Body of pancreas (tissue), 4 donors: ENCODE data around the gene STRADA. TPM values are rescaled to one million over a fixed set of nuclear protein-coding genes. Genes with fewer than 3 reads are reported as not detected.

Source experiments
- ATAC-seq: fragments of 150-250 bp; one replicate; pipeline ENCODE4 v1.9.1; 2016
- DNase-seq, 4 donors: peaks; one replicate each; pipeline ENCODE4 v3.0.0-alpha.2; 2019
- H3K27ac ChIP-seq, 4 donors: fragments of 200-600 bp; sonication (generic); 1 replicate in 3 of 4; 2 replicates in 1 of 4; pipeline versions ENCODE4 v1.5.1 to v1.6.1; 2016 to 2019; ENCODE audit warnings: mild to moderate bottlenecking in 1 of 4, mixed read lengths in 1 of 4, moderate library complexity in 1 of 4
- H3K27me3 ChIP-seq, 2 donors: fragments of 200-600 bp; sonication (generic); one replicate each; pipeline ENCODE4 v1.6.0; 2016; ENCODE audit warnings: mild to moderate bottlenecking in 1 of 2
- H3K36me3 ChIP-seq, 2 donors: fragments of 200-600 bp; sonication (generic); replicated peaks in 1 of 2; 2 replicates each; pipeline ENCODE4 v1.5.1; 2016; ENCODE audit warnings: low read depth in 2 of 2; ENCODE audit not compliant: insufficient read depth in 1 of 2
- H3K4me1 ChIP-seq: fragments of 200-600 bp; sonication (generic); one replicate; pipeline ENCODE4 v1.6.0; 2016
- H3K4me3 ChIP-seq, 2 donors: fragments of 200-600 bp; sonication (generic); 1 replicate in 1 of 2; 2 replicates in 1 of 2; pipeline ENCODE4 v1.5.1; 2016 to 2019
- H3K9me3 ChIP-seq, 3 donors: fragments of 200-600 bp; sonication (generic); 1 replicate in 2 of 3; 2 replicates in 1 of 3; pipeline ENCODE4 v1.5.1; 2016
- POLR2A ChIP-seq, 3 donors: fragments of 450-650 bp; IDR thresholded peaks; one replicate each; pipeline ENCODE4 v1.6.1; 2016; ENCODE audit warnings: antibody characterized with exemption in 3 of 3, mild to moderate bottlenecking in 2 of 3
- WGBS, 2 donors: methylation state at CpG; one replicate each; pipeline ENCODE4 v1.1.5; 2017; 5-methylcytosine and 5-hydroxymethylcytosine counted together
- intact Hi-C: fragments of 100-400 bp; cut with DNase I; formaldehyde crosslinking; loops from one replicate; pipeline ENCODE4 v1.15.1; 2023
- total RNA-seq, 2 donors: library from RNA; depleted of rRNA; stranded (reverse); fragments of >200 nt; gene quantifications; one replicate each; pipeline ENCODE4 v1.1.0, GENCODE V29; 2016
- TF ChIP-seq, protein P1 (sequence below), 7 experiments: fragments of 450-650 bp in 4 of 7; fragments of 200-600 bp in 3 of 7; sonication (generic) in 3 of 7; IDR thresholded peaks; one replicate each; pipeline ENCODE4 v1.5.1; 2016 to 2019; ENCODE audit warnings: antibody characterized with exemption in 7 of 7

Gene STRADA, protein sequence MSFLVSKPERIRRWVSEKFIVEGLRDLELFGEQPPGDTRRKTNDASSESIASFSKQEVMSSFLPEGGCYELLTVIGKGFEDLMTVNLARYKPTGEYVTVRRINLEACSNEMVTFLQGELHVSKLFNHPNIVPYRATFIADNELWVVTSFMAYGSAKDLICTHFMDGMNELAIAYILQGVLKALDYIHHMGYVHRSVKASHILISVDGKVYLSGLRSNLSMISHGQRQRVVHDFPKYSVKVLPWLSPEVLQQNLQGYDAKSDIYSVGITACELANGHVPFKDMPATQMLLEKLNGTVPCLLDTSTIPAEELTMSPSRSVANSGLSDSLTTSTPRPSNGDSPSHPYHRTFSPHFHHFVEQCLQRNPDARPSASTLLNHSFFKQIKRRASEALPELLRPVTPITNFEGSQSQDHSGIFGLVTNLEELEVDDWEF
- 10 to 100 TPM; 25.4 to 26.7 TPM for total RNA-seq

DNA sequence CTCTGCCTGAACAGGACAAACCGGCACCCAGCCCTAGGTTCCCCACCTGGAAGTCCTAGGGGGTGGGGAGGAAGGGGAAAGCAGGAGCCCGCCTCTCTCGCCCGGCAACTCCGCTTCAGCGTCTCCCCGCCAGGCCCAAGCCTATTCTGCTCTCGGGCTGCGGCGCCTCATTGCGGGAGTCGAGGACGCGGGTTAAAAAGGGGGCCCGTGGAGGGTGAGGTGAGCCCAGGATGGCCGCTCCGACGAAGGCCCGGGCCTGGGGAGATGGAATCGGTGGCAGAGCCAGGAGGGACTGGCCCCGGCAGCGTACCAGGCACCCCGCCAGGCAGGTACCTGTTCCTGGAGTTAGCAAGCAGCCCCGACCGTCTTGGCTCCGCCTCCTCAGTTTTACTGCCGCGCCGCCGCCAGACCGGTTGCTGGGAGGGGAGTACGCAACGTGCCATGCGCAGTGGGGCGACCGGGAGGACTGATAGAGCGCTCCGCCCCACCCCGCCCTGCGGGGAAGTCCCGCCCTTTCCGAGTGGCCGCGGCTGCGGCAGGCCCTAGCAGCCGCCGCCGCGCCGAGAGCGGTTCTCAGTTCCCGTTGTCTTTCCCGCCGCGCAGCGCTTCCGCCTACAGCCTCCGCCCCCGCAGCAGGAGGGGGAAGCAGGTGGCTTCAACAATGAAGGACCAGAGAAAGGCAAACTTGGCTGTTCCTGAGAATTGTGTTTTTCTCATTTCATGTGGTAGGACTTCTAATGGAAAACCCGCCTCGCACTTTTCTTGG is at the start of gene STRADA:
Gene STRADA, minus strand, starts transcription at position 392 of the 766 bp plus-strand sequence. CDS start 13,430 bp downstream, outside the sequence.
- no peaks in the 10 kb centered on the region for H3K9me3 ChIP-seq
- WGBS, 2 donors, result 0% methylated on average over 5 to 55 of the region's 61 CpGs
- no peaks in the 10 kb centered on the region for H3K36me3 ChIP-seq
- peak; percentile 86 to 93 (median 91) for TF ChIP-seq POLR2A (IDR thresholded peaks at IDR 0.05)
- TF ChIP-seq, protein P1, sequence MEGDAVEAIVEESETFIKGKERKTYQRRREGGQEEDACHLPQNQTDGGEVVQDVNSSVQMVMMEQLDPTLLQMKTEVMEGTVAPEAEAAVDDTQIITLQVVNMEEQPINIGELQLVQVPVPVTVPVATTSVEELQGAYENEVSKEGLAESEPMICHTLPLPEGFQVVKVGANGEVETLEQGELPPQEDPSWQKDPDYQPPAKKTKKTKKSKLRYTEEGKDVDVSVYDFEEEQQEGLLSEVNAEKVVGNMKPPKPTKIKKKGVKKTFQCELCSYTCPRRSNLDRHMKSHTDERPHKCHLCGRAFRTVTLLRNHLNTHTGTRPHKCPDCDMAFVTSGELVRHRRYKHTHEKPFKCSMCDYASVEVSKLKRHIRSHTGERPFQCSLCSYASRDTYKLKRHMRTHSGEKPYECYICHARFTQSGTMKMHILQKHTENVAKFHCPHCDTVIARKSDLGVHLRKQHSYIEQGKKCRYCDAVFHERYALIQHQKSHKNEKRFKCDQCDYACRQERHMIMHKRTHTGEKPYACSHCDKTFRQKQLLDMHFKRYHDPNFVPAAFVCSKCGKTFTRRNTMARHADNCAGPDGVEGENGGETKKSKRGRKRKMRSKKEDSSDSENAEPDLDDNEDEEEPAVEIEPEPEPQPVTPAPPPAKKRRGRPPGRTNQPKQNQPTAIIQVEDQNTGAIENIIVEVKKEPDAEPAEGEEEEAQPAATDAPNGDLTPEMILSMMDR (IDR thresholded peaks at IDR 0.05), result no peak
- ATAC-seq, result peak; percentile 96
- peak within 1 kb of the TSS; percentile 67 for H3K4me3 ChIP-seq
- peaks cover 7% of the 10 kb centered on the region for H3K4me1 ChIP-seq
- DNase-seq, result peak; percentile 100
- intact Hi-C loops, result no loop called here
- H3K27ac ChIP-seq, result peak within 1 kb of the TSS; percentile 84 to 96 (median 93)
- no peaks in the 10 kb centered on the region for H3K27me3 ChIP-seq

DNA sequence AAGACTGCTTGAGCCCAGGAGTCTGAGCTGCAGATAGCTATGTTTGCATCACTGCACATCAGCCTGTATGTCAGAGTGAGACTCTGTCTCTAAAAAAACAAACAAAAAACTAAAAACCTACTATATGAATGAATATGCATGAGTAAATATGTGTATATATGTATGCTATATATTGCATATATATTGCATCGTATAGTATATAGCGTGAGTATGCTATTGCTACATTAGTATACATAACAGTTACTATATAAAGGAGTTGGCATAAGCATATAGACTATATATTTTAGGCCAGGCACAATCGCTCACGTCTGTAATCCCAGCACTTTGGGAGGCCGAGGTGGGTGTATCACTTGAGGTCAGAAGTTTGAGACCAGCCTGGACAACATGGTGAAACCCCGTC is 48.5 kb upstream of the STRADA start:
- Histone ChIP-seq H3K27ac (no peak overlapping the region), H3K36me3 (peaks cover 8 to 38% of the 10 kb centered on the region in 2 donors), H3K4me1 (no peaks in the 10 kb centered on the region), H3K4me3 (no peak overlapping the region), H3K27me3 (no peaks in the 10 kb centered on the region), H3K9me3 (no peaks in the 10 kb centered on the region)
- TF ChIP-seq, protein P1 (IDR thresholded peaks at IDR 0.05), result no peak
- no peak for TF ChIP-seq POLR2A (IDR thresholded peaks at IDR 0.05)
- no peak for DNase-seq
- intact Hi-C loops, result no loop called here
- ATAC-seq, result no peak
- WGBS, 2 donors, result 83 to 94% methylated on average over 6 of the region's 6 CpGs

DNA sequence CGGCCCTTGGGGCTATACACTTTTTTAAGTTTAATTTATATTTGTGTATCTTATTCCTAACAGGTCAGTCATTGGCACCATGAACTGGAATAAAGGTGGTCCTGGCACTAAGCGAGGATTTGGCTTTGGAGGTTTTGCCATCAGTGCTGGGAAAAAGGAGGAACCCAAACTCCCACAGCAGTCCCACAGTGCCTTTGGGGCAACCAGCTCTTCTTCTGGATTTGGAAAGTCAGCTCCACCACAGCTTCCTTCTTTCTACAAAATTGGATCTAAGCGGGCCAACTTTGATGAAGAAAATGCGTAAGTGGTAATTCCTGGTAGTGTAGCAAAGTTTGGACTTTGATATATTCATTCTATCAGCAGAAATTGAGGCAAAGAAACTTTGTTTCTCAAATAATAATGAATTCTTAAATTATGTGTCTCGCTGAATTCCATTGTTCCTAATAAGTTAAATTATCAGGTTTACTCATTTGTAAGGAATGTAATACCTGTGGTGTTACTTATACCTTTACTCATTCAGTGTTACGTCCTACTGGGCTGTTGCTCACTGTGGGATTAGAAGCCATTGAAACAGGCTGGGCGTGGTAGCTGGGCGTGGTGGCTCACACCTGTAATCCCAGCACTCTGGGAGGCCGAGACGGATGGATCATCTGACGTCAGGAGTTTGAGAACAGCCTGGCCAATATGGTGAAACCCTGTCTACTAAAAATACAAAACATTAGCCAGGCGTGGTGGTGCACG is 45.5 kb upstream of the STRADA start:
- Histone ChIP-seq H3K4me1 (peaks cover 1% of the 10 kb centered on the region), H3K27ac (no peak overlapping the region), H3K36me3 (peaks cover 0 to 25% of the 10 kb centered on the region in 2 donors), H3K9me3 (no peaks in the 10 kb centered on the region), H3K27me3 (no peaks in the 10 kb centered on the region), H3K4me3 (no peak overlapping the region)
- WGBS, 2 donors, result 94 to 98% methylated on average over 13 of the region's 13 CpGs
- ATAC-seq (no peak), DNase-seq (no peak)
- TF ChIP-seq POLR2A (IDR thresholded peaks at IDR 0.05), result no peak
- TF ChIP-seq, protein P1 (IDR thresholded peaks at IDR 0.05), result no peak
- intact Hi-C loops, result no loop called here

DNA sequence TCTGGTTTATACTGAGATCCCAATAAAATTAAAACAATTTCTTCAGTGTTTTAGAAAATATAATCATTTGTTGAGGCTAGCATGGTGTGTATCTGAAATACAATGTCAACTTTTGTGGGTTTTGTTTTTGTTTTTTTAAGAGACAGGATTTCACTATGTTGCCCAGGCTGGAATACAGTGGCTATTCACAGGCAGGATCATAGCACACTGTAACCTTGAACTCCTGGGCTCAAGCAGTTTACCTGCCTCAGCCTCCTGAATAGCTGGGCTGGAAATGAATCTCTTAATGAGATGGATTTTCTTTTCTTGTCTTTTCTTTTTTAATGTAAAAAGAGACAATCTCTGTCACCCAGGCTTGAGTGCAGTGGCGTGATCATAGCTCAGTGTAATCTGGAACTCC is 44.5 kb upstream of the STRADA start:
- Histone ChIP-seq H3K27me3 (no peaks in the 10 kb centered on the region), H3K36me3 (peaks cover 0 to 25% of the 10 kb centered on the region in 2 donors), H3K4me1 (peaks cover 9% of the 10 kb centered on the region), H3K9me3 (no peaks in the 10 kb centered on the region), H3K4me3 (no peak overlapping the region), H3K27ac (no peak overlapping the region)
- DNase-seq (no peak), ATAC-seq (no peak)
- TF ChIP-seq, protein P1 (IDR thresholded peaks at IDR 0.05), result no peak
- TF ChIP-seq POLR2A (IDR thresholded peaks at IDR 0.05), result no peak
- WGBS, 2 donors, result 95 to 100% methylated on average over 1 of the region's 1 CpG
- intact Hi-C loops, result no loop called here
